Breast epithelium (tissue), 4 donors: ENCODE data around the gene TSPAN4. TPM values are rescaled to one million over a fixed set of nuclear protein-coding genes. Genes with fewer than 3 reads are reported as not detected.

Experiments used
- DNase-seq, 2 donors: peaks; one replicate each; pipeline ENCODE4 v3.0.0-alpha.2; 2019; ENCODE audit warnings: low spot score in 2 of 2
- H3K27ac ChIP-seq, 2 donors: fragments of 200-600 bp; sonication (generic) in 1 of 2; one replicate each; pipeline ENCODE4 v1.5.1; 2016 to 2019; ENCODE audit warnings: mild to moderate bottlenecking in 1 of 2
- H3K27me3 ChIP-seq, 2 donors: fragments of 200-600 bp; sonication (generic) in 1 of 2; one replicate each; pipeline versions ENCODE4 v1.5.1 to v1.6.0; 2017 to 2019; ENCODE audit warnings: control low read depth in 1 of 2, mild to moderate bottlenecking in 1 of 2
- H3K36me3 ChIP-seq: fragments of 200-600 bp; one replicate; pipeline ENCODE4 v1.5.1; 2019
- H3K4me1 ChIP-seq, 2 donors: fragments of 200-600 bp; sonication (generic); one replicate each; pipeline ENCODE4 v1.5.1; 2016 to 2019; ENCODE audit warnings: control low read depth in 1 of 2
- H3K4me3 ChIP-seq, 3 donors: fragments of 200-600 bp; sonication (generic); 1 replicate in 2 of 3; 2 replicates in 1 of 3; pipeline ENCODE4 v1.5.1; 2016 to 2019; ENCODE audit warnings: mild to moderate bottlenecking in 3 of 3, moderate library complexity in 2 of 3
- H3K9me3 ChIP-seq, 2 donors: fragments of 200-600 bp; sonication (generic) in 1 of 2; one replicate each; pipeline ENCODE4 v1.5.1; 2016 to 2019; ENCODE audit warnings: control low read depth in 1 of 2
- POLR2A ChIP-seq: fragments of 450-650 bp; IDR thresholded peaks from one replicate; pipeline ENCODE4 v1.6.1; 2016; ENCODE audit warnings: antibody characterized with exemption, mild to moderate bottlenecking, moderate library complexity
- POLR2AphosphoS5 ChIP-seq, 3 donors: sonication (generic); formaldehyde crosslinking; IDR thresholded peaks; one replicate each; pipeline ENCODE4 v1.6.1; 2017; ENCODE audit warnings: antibody characterized with exemption in 3 of 3
- intact Hi-C: fragments of 100-400 bp; cut with DNase I; formaldehyde crosslinking; loops from one replicate; pipeline ENCODE4 v1.15.1; 2023; ENCODE audit warnings: low total_unique reads
- total RNA-seq, 3 donors: library from RNA; depleted of rRNA; stranded (reverse); fragments of >200 nt; gene quantifications; one replicate each; pipeline ENCODE4 v1.1.0, GENCODE V29; 2016
- TF ChIP-seq, protein P1 (sequence below), 3 donors: fragments of 450-650 bp; IDR thresholded peaks; one replicate each; pipeline ENCODE4 v1.5.1; 2016 to 2017; ENCODE audit warnings: antibody characterized with exemption in 3 of 3, mild to moderate bottlenecking in 3 of 3, moderate library complexity in 3 of 3

The TSPAN4 gene
- total RNA-seq, 3 donors from 2014 or later: 72.4 to 217 (median 107) TPM

GRCh38 chr11:844693-845644, 2.3 kb downstream of the TSPAN4 start:
- no peaks in the 10 kb centered on the region for H3K27me3 ChIP-seq
- peak overlapping the region; percentile 94 to 98 for H3K27ac ChIP-seq
- H3K9me3 ChIP-seq: no peaks in the 10 kb centered on the region
- TF ChIP-seq, protein P1, sequence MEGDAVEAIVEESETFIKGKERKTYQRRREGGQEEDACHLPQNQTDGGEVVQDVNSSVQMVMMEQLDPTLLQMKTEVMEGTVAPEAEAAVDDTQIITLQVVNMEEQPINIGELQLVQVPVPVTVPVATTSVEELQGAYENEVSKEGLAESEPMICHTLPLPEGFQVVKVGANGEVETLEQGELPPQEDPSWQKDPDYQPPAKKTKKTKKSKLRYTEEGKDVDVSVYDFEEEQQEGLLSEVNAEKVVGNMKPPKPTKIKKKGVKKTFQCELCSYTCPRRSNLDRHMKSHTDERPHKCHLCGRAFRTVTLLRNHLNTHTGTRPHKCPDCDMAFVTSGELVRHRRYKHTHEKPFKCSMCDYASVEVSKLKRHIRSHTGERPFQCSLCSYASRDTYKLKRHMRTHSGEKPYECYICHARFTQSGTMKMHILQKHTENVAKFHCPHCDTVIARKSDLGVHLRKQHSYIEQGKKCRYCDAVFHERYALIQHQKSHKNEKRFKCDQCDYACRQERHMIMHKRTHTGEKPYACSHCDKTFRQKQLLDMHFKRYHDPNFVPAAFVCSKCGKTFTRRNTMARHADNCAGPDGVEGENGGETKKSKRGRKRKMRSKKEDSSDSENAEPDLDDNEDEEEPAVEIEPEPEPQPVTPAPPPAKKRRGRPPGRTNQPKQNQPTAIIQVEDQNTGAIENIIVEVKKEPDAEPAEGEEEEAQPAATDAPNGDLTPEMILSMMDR (IDR thresholded peaks at IDR 0.05): no peak
- peak; percentile 55 to 80 (median 62) for TF ChIP-seq POLR2AphosphoS5 (IDR thresholded peaks at IDR 0.05)
- TF ChIP-seq POLR2A: no peak
- no peaks in the 10 kb centered on the region for H3K36me3 ChIP-seq
- intact Hi-C loops: loop anchor here (5.0 kb wide), 1 partner anchor 67 kb away; the partner anchor contains the start of gene CHID1
- peak; percentile 88 to 89 for DNase-seq
- peaks cover 25 to 37% of the 10 kb centered on the region in 2 donors for H3K4me1 ChIP-seq
- H3K4me3 ChIP-seq: peak overlapping the region; percentile 83 to 100 (median 91)

GRCh38 chr11:845872-846495, 3.3 kb downstream of the TSPAN4 start:
- Histone ChIP-seq H3K36me3 (no peaks in the 10 kb centered on the region), H3K27ac (peak overlapping the region; percentile 94 to 98), H3K9me3 (no peaks in the 10 kb centered on the region), H3K4me3 (peak overlapping the region in 1 of 3 donors; percentile 83), H3K4me1 (peaks cover 27 to 28% of the 10 kb centered on the region in 2 donors), H3K27me3 (no peaks in the 10 kb centered on the region)
- no peak for DNase-seq
- TF ChIP-seq POLR2A (no peak), POLR2AphosphoS5 (IDR thresholded peaks at IDR 0.05) (no peak)
- TF ChIP-seq, protein P1 (IDR thresholded peaks at IDR 0.05): no peak
- intact Hi-C loops: loop anchor here (5.0 kb wide), 1 partner anchor 66 kb away; the partner anchor contains the start of gene CHID1

DNA sequence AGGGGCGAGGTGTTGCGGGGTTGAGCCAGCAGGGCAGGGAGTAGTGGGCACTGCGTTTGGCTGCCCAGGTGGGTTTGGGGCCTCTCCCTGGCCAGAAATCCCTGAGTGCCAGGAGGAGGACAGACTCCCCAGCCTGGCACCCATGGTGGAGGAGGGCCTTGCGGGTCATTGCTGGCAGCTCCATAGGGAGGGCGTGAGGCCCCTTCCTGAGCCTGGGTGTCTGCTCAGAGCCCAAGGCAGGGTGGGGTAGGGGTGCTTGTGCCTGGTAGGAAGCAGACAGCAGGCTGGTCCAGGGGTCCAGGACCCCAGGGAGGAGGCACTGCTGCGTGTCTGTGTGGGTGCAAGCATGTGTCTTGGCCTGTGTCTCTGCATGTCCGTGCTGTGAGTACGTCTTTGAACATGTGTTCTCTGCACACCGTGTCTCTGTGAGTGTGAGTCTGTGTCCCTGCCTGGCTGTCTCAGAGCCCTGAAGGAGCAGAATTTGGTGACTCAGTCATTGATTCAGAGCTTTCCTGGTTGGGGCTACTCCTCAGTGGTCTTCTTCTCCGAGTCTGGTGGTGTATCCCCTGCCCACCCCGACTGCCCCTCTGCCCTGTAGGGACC, 3.9 kb downstream of the TSPAN4 start:
- Histone ChIP-seq H3K27ac (peak overlapping the region; percentile 94 to 98), H3K4me1 (peaks cover 21 to 26% of the 10 kb centered on the region in 2 donors), H3K36me3 (no peaks in the 10 kb centered on the region), H3K9me3 (no peaks in the 10 kb centered on the region), H3K27me3 (no peaks in the 10 kb centered on the region), H3K4me3 (no peak overlapping the region)
- TF ChIP-seq POLR2AphosphoS5 (IDR thresholded peaks at IDR 0.05): no peak
- no peak for TF ChIP-seq POLR2A
- TF ChIP-seq, protein P1 (IDR thresholded peaks at IDR 0.05): no peak
- DNase-seq: no peak
- intact Hi-C loops: loop anchor here (5.0 kb wide), 1 partner anchor 66 kb away; the partner anchor contains the start of gene CHID1

GRCh38 chr11:847876-848275, 5.2 kb downstream of the TSPAN4 start:
- Histone ChIP-seq H3K4me1 (peaks cover 20 to 26% of the 10 kb centered on the region in 2 donors), H3K27ac (no peak overlapping the region), H3K9me3 (no peaks in the 10 kb centered on the region), H3K36me3 (no peaks in the 10 kb centered on the region), H3K27me3 (no peaks in the 10 kb centered on the region), H3K4me3 (no peak overlapping the region)
- TF ChIP-seq, protein P1 (IDR thresholded peaks at IDR 0.05): no peak
- intact Hi-C loops: loop anchor here (5.0 kb wide), 1 partner anchor 64 kb away; the partner anchor contains the start of gene CHID1
- DNase-seq: no peak
